Tibial nerve (tissue), 3 donors: ENCODE data around the gene BNC2.

Experiments
- POLR2A ChIP-seq, 2 donors: fragments of 450-650 bp; IDR thresholded peaks; one replicate each; pipeline ENCODE4 v1.6.1; 2017; ENCODE audit warnings: antibody characterized with exemption in 2 of 2, mild to moderate bottlenecking in 2 of 2, moderate library complexity in 2 of 2
- TF ChIP-seq, protein P1 (sequence below), 5 experiments: fragments of 200-600 bp in 3 of 5; fragments of 450-650 bp in 2 of 5; sonication (generic) in 3 of 5; IDR thresholded peaks; one replicate each; pipeline ENCODE4 v1.5.1; 2016 to 2019; ENCODE audit warnings: antibody characterized with exemption in 5 of 5, mild to moderate bottlenecking in 3 of 5, moderate library complexity in 2 of 5

DNA sequence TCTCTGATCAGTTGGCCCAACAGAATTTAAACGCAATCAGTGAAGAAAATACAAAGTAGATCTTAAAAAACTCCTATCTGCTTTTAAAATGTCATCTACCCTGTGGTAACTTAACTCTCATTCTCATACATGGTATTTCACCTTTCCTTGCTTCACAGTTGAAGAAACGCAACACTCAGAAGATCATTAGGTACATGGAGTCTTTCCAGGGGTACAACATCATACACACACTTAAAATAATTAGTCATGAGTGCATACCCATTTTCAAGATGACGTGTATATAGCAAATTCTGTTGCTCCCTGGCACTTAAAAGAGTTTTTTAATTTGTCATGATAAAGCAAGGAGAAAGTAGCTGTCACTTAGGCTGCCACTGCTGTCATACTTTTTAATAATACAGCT lies 259.9 kb downstream of the BNC2 start:
- TF ChIP-seq, protein P1, sequence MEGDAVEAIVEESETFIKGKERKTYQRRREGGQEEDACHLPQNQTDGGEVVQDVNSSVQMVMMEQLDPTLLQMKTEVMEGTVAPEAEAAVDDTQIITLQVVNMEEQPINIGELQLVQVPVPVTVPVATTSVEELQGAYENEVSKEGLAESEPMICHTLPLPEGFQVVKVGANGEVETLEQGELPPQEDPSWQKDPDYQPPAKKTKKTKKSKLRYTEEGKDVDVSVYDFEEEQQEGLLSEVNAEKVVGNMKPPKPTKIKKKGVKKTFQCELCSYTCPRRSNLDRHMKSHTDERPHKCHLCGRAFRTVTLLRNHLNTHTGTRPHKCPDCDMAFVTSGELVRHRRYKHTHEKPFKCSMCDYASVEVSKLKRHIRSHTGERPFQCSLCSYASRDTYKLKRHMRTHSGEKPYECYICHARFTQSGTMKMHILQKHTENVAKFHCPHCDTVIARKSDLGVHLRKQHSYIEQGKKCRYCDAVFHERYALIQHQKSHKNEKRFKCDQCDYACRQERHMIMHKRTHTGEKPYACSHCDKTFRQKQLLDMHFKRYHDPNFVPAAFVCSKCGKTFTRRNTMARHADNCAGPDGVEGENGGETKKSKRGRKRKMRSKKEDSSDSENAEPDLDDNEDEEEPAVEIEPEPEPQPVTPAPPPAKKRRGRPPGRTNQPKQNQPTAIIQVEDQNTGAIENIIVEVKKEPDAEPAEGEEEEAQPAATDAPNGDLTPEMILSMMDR (IDR thresholded peaks at IDR 0.05): no peak
- TF ChIP-seq POLR2A (IDR thresholded peaks at IDR 0.05): no peak
